GM12875 (cell line): ENCODE measurements around the gene WDR45.
A peak's percentile ranks its signal among the peaks of the same experiment; 100 is the strongest.

Source experiments
- H3K4me3 ChIP-seq: one replicate; pipeline ENCODE4 v1.5.1; 2011; ENCODE audit warnings: low read depth, low read length, control low read depth
- CTCF ChIP-seq: IDR thresholded peaks from 2 replicates; pipeline ENCODE4 v1.5.1; 2011; ENCODE audit warnings: low read depth, mild to moderate bottlenecking, control low read depth, inconsistent platforms, low read length, moderate library complexity, borderline replicate concordance; ENCODE audit not compliant: insufficient read depth

WDR45 gene

GRCh38 chrX:49053223-49054072, 26.2 kb downstream of the WDR45 start:
- no peak for TF ChIP-seq CTCF
- peak overlapping the region; percentile 65 for H3K4me3 ChIP-seq

GRCh38 chrX:49043987-49044281, 35.8 kb downstream of the WDR45 start:
- no peak for TF ChIP-seq CTCF
- no peak overlapping the region for H3K4me3 ChIP-seq

GRCh38 chrX:49043220-49043986, 36.3 kb downstream of the WDR45 start, which contains the start of gene TFE3:
Gene TFE3 (minus strand): TSS chrX:49043357. CDS start chrX:49043226, 131 bp downstream.
- peak; percentile 43; the same call in 1 of the 2 replicates for TF ChIP-seq CTCF
- H3K4me3 ChIP-seq, result peak within 1 kb of the TSS; percentile 76

GRCh38 chrX:49042581-49043219, 37.0 kb downstream of the WDR45 start:
- H3K4me3 ChIP-seq, result peak overlapping the region; percentile 76
- no peak for TF ChIP-seq CTCF

GRCh38 chrX:49041744-49042580, 37.7 kb downstream of the WDR45 start:
- no peak for TF ChIP-seq CTCF
- H3K4me3 ChIP-seq, result peak overlapping the region; percentile 76

GRCh38 chrX:49040376-49040955, 39.2 kb downstream of the WDR45 start:
- no peak for TF ChIP-seq CTCF
- no peak overlapping the region for H3K4me3 ChIP-seq
